Testis (tissue), 2 donors: ENCODE results near the gene NFIA.

Source experiments
- POLR2A ChIP-seq: fragments of 450-650 bp; IDR thresholded peaks from one replicate; pipeline ENCODE4 v1.6.1; 2017; ENCODE audit warnings: antibody characterized with exemption, mild to moderate bottlenecking, moderate library complexity
- TF ChIP-seq, protein P1 (sequence below), 3 experiments: fragments of 450-650 bp in 2 of 3; fragments of 200-600 bp in 1 of 3; sonication (generic) in 1 of 3; IDR thresholded peaks; one replicate each; pipeline ENCODE4 v1.5.1; 2016 to 2019; ENCODE audit warnings: antibody characterized with exemption in 3 of 3, mild to moderate bottlenecking in 2 of 3, moderate library complexity in 1 of 3

DNA sequence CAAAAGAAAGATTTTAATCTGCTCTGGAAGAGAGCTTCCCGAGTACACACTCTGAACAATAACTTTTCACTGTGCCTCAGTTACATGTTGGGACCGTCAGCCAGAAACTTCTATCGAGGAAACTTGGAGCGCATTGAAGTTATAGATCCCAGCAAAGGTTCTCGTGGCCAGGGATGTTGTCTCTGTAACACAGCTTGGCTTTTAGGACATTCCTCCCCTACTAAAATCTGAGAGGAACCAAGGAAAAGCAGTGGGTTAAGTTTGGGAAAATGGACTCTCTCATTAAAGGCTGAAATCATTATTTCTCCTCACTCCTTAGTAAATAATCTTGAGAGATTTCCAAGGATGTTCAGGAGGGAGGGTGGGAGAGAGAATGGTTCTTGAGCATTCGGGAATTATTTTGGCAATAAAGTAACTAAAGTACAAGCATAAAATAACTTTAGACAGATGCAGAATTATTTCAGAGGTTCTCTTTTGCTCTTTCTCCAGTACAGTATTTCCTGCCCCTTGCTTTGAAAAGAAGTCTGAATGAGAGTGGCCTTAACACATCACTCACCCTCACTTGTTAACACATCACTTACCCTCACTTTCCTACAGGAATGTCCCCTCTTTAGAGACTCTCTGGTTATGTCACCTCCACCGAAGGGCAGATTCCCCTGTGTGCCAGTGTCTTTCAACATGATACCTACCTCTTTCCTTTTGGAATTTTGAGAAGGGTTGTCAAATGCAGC is 1.8 kb upstream of the NFIA start:
- no peak for TF ChIP-seq POLR2A
- TF ChIP-seq, protein P1, sequence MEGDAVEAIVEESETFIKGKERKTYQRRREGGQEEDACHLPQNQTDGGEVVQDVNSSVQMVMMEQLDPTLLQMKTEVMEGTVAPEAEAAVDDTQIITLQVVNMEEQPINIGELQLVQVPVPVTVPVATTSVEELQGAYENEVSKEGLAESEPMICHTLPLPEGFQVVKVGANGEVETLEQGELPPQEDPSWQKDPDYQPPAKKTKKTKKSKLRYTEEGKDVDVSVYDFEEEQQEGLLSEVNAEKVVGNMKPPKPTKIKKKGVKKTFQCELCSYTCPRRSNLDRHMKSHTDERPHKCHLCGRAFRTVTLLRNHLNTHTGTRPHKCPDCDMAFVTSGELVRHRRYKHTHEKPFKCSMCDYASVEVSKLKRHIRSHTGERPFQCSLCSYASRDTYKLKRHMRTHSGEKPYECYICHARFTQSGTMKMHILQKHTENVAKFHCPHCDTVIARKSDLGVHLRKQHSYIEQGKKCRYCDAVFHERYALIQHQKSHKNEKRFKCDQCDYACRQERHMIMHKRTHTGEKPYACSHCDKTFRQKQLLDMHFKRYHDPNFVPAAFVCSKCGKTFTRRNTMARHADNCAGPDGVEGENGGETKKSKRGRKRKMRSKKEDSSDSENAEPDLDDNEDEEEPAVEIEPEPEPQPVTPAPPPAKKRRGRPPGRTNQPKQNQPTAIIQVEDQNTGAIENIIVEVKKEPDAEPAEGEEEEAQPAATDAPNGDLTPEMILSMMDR (IDR thresholded peaks at IDR 0.05), result no peak
